22Rv1 (cell line): ENCODE data around the gene ZNF497.

Experiments
- H3K27ac ChIP-seq: fragments of 450-650 bp; 2 replicates; pipeline ENCODE4 v1.5.1; 2017
- CTCF ChIP-seq: fragments of 450-650 bp; IDR thresholded peaks from 2 replicates; pipeline ENCODE4 v1.5.1; 2017; ENCODE audit warnings: mild to moderate bottlenecking
- ZFX ChIP-seq: fragments of 450-650 bp; IDR thresholded peaks from 2 replicates; pipeline ENCODE4 v1.6.1; 2017; ENCODE audit warnings: antibody characterized with exemption, borderline replicate concordance

Gene ZNF497

GRCh38 chr19:58338825-58339558, 23.6 kb downstream of the ZNF497 start:
- TF ChIP-seq ZFX (no peak), CTCF (peak; percentile 16; the same call in 1 of the 2 replicates)
- H3K27ac ChIP-seq = no peak overlapping the region

DNA sequence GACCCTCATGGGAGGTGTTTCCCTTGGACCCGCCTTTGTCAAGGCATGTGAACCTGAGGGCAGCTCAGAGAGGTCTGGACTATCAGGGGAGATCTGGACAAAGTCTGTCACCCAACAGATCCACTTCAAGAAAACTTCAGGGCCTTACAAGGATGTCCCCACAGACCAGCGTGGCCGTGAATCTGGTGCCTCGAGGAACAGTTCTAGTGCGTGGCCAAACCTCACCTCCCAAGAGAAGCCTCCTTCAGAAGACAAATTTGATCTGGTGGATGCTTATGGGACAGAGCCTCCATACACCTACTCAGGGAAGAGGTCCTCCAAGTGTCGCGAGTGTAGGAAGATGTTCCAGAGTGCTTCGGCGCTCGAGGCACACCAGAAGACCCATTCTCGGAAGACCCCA, 24.2 kb downstream of the ZNF497 start:
- no peak for TF ChIP-seq CTCF
- TF ChIP-seq ZFX = no peak
- H3K27ac ChIP-seq = no peak overlapping the region

DNA sequence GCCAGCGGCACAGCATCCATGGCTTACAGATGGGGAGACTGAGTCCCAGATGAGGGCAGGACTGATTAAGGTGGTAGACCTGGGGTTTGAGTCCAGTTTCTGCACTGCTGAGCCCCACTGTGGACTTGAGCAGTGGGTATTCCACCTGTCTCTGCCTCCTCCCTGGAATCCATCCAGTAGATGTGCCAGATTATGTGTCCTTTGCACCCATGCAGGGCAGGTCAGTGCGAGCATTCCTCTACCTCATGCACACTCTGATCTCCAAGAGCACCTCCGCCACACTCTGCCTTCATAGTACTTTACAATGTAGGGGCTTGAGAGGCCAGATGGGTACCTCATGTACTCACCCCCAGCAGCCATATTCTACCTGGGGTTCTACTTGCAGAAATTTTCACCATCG, 25.7 kb downstream of the ZNF497 start:
- TF ChIP-seq CTCF (no peak), ZFX (no peak)
- H3K27ac ChIP-seq = no peak overlapping the region

DNA sequence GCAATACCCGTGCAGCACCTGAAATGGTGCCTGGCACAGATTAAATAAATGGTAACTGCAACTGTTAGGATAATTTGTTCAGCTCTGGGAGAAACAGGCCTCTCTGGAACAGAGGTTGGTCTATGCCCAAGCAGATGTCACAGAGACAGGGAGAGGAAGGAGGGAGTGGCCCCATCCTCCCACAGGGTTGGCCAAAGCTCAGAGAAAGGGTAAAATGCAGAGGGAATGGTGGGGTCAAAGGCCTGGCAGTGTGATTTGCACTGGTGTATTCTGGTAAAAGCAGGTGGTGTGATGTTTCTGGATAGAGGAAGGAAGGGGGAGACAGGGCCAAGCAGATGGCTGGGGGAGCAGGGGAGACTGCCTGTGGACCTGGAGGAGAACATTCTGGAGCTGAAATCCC, 26.3 kb downstream of the ZNF497 start:
- TF ChIP-seq ZFX (no peak), CTCF (no peak)
- no peak overlapping the region for H3K27ac ChIP-seq

GRCh38 chr19:58335630-58336029, 26.9 kb downstream of the ZNF497 start:
- H3K27ac ChIP-seq = no peak overlapping the region
- TF ChIP-seq ZFX = no peak
- TF ChIP-seq CTCF = no peak

GRCh38 chr19:58334691-58335249, 27.8 kb downstream of the ZNF497 start:
- no peak for TF ChIP-seq CTCF
- no peak for TF ChIP-seq ZFX

DNA sequence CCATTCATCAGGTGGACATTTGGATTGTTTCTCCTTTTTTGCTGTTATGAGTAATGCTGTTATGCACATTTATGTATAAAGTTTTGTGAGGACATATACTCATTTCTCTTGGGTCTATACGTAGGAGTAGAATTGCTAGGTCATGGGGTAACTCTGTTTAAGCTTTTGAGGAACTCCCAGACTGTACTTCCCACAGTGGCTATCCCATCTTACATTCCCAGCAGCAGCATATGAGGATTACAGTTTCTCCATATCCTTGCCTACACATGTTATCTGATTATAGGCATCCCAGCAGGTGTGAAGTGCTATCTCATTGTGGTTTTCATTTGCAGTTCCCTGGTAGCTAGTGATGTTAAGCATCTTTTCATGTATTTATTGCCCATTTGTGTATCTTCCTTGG, 29.9 kb downstream of the ZNF497 start:
- TF ChIP-seq ZFX (no peak), CTCF (no peak)
- no peak overlapping the region for H3K27ac ChIP-seq

More at GRCh38 chr19:58334691-58335249, 27.8 kb downstream of the ZNF497 start:
- H3K27ac ChIP-seq = no peak overlapping the region
